A549 (cell line): ENCODE data around the gene NIN. TPM values are rescaled to one million over a fixed set of nuclear protein-coding genes. Genes with fewer than 3 reads are reported as not detected.

Experiments used
- ATAC-seq, 2 experiments: fragments of 200-7000 bp in 1 of 2; fragments of >200 bp in 1 of 2; cut with Nextera tagmentation in 1 of 2; cut with Tn5 transposase in 1 of 2; 3 replicates each; pipeline versions ENCODE4 v1.8.0 to v1.9.1; 2018 to 2020; ENCODE audit warnings: mild to moderate bottlenecking in 1 of 2, moderate library complexity in 1 of 2
- CTCF ChIA-PET: fragments of 300-600 bp; sonication (Branson Sonifier 250); formaldehyde crosslinking; extraction: SDS; loops from one replicate; lab custom pipeline; 2021; ENCODE audit warnings: antibody characterized with exemption, inconsistent platforms; lab: Yijun Ruan, JAX
- POLR2A ChIA-PET: fragments of 350-600 bp; formaldehyde crosslinking; extraction: SDS; loops from one replicate; lab custom pipeline; 2021; ENCODE audit warnings: antibody characterized with exemption, inconsistent platforms; lab: Yijun Ruan, JAX
- DNase-seq, 2 experiments: peaks; one replicate each; pipeline versions ENCODE4 v3.0.0 to v3.0.0-alpha.2; 2011 to 2016; ENCODE audit warnings: low read depth in 1 of 2, low spot score in 1 of 2
- FAIRE-seq: peaks from 2 replicates; lab custom pipeline; 2011; peaks lifted over from hg19 to GRCh38; lab: Jason Lieb, UNC
- H3K27ac ChIP-seq, 2 experiments: fragments of >200 bp; sonication (Bioruptor Twin); formaldehyde crosslinking; 3 replicates each; pipeline ENCODE4 v1.5.1; 2016 to 2017
- H3K4me1 ChIP-seq: fragments of >200 bp; sonication (Bioruptor Twin); formaldehyde crosslinking; 3 replicates; pipeline ENCODE4 v1.6.1; 2016
- H3K4me2 ChIP-seq: fragments of >200 bp; sonication (Bioruptor Twin); formaldehyde crosslinking; 3 replicates; pipeline ENCODE4 v1.6.1; 2016
- H3K4me3 ChIP-seq: fragments of >200 bp; sonication (Bioruptor Twin); formaldehyde crosslinking; 3 replicates; pipeline ENCODE4 v1.5.1; 2016
- H3K9me3 ChIP-seq: fragments of >200 bp; sonication (Bioruptor Twin); formaldehyde crosslinking; 3 replicates; pipeline ENCODE4 v1.6.1; 2016
- BHLHE40 ChIP-seq: IDR thresholded peaks from 2 replicates; pipeline ENCODE4 v1.6.1; 2012; ENCODE audit warnings: low read depth, low read length, inconsistent platforms
- CHD4 ChIP-seq: fragments of 200-600 bp; sonication (generic); IDR thresholded peaks from 2 replicates; pipeline ENCODE4 v1.6.1; 2016; ENCODE audit warnings: antibody characterized with exemption, mild to moderate bottlenecking, borderline replicate concordance
- EP300 ChIP-seq, 2 experiments: fragments of >200 bp; sonication (Bioruptor Twin); formaldehyde crosslinking; IDR thresholded peaks; 2 replicates in 1 of 2; 3 replicates in 1 of 2; pipeline ENCODE4 v1.6.1; 2016 to 2017
- ESRRA ChIP-seq: fragments of 150-350 bp; IDR thresholded peaks from 2 replicates; pipeline ENCODE4 v1.6.1; 2014; ENCODE audit warnings: mild to moderate bottlenecking, low read length, borderline replicate concordance
- HOXA7 ChIP-seq: fragments of 250-450 bp; sonication (Bioruptor Pico); IDR thresholded peaks from 2 replicates; pipeline ENCODE4 v1.5.0; 2020; ENCODE audit warnings: mild to moderate bottlenecking, moderate library complexity
- HOXB13 ChIP-seq: fragments of 250-450 bp; sonication (Bioruptor Pico); IDR thresholded peaks from 2 replicates; pipeline ENCODE4 v1.5.0; 2020; ENCODE audit warnings: low read depth, mild to moderate bottlenecking, moderate library complexity
- JUN ChIP-seq, 2 experiments: fragments of >200 bp; sonication (Bioruptor Twin); formaldehyde crosslinking; IDR thresholded peaks; 2 replicates in 1 of 2; 3 replicates in 1 of 2; pipeline ENCODE4 v1.6.1; 2016 to 2017
- JUNB ChIP-seq: fragments of >200 bp; sonication (Bioruptor Twin); formaldehyde crosslinking; IDR thresholded peaks from 2 replicates; pipeline ENCODE4 v1.6.1; 2016
- MAFK ChIP-seq: fragments of 450-650 bp; IDR thresholded peaks from 2 replicates; pipeline ENCODE4 v1.6.1; 2014; ENCODE audit not compliant: partially characterized antibody
- MYC ChIP-seq: IDR thresholded peaks from 2 replicates; pipeline ENCODE4 v1.6.1; 2012; ENCODE audit warnings: mild to moderate bottlenecking, inconsistent platforms, low read length, improper control_type of control experiment, borderline replicate concordance
- NFE2L2 ChIP-seq: fragments of 150-350 bp; conservative IDR thresholded peaks from 2 replicates; pipeline ENCODE4 v1.6.1; 2014; ENCODE audit warnings: low read length
- NR3C1 ChIP-seq: fragments of >200 bp; sonication (Bioruptor Twin); formaldehyde crosslinking; IDR thresholded peaks from 3 replicates; pipeline ENCODE4 v1.6.1; 2017
- PHF8 ChIP-seq: fragments of 200-600 bp; sonication (generic); IDR thresholded peaks from 2 replicates; pipeline ENCODE4 v1.6.1; 2016; ENCODE audit warnings: low read depth, mild to moderate bottlenecking, antibody characterized with exemption, moderate library complexity, borderline replicate concordance
- POLR2A ChIP-seq: IDR thresholded peaks from 2 replicates; pipeline ENCODE4 v1.6.1; 2012; ENCODE audit warnings: mild to moderate bottlenecking, low read length
- RAD21 ChIP-seq, 2 experiments: fragments of >200 bp in 1 of 2; sonication (Bioruptor Twin) in 1 of 2; formaldehyde crosslinking in 1 of 2; IDR thresholded peaks in 1 of 2; conservative IDR thresholded peaks in 1 of 2; 2 replicates in 1 of 2; 3 replicates in 1 of 2; pipeline ENCODE4 v1.6.1; 2012 to 2018; ENCODE audit warnings: inconsistent platforms in 1 of 2
- RCOR1 ChIP-seq: fragments of 150-350 bp; IDR thresholded peaks from 2 replicates; pipeline ENCODE4 v1.6.1; 2014; ENCODE audit warnings: antibody characterized with exemption, low read length, low read depth
- SMC3 ChIP-seq: fragments of >200 bp; sonication (Bioruptor Twin); formaldehyde crosslinking; IDR thresholded peaks from 3 replicates; pipeline ENCODE4 v1.6.1; 2018; ENCODE audit warnings: inconsistent platforms
- TFCP2L1 ChIP-seq: fragments of 250-450 bp; sonication (Bioruptor Pico); IDR thresholded peaks from 2 replicates; pipeline ENCODE4 v1.5.0; 2021; ENCODE audit warnings: mild to moderate bottlenecking
- ZFP36 ChIP-seq: fragments of 450-650 bp; IDR thresholded peaks from 2 replicates; pipeline ENCODE4 v1.6.1; 2014; ENCODE audit warnings: borderline replicate concordance; ENCODE audit not compliant: partially characterized antibody
- ZNF302 ChIP-seq: fragments of 250-450 bp; sonication (Bioruptor Pico); IDR thresholded peaks from 2 replicates; pipeline ENCODE4 v1.9.0; 2021; ENCODE audit warnings: inconsistent platforms, mild to moderate bottlenecking, moderate library complexity
- WGBS: methylation state at CpG from one replicate; pipeline ENCODE4 v1.1.6; 2017; ENCODE audit errors: missing lambda C conversion rate; 5-methylcytosine and 5-hydroxymethylcytosine counted together
- polyA plus RNA-seq, 4 experiments: library from polyadenylated mRNA; depleted of rRNA in 3 of 4; stranded (reverse); fragments of >200 nt; fragmentation: RNase III in 1 of 4; extraction: RNeasy Plus Mini Kit Qiagen cat#74134 plus additional on column Dnase treatment in 1 of 4; gene quantifications; 2 replicates in 3 of 4; 3 replicates in 1 of 4; pipeline ENCODE4 v1.2.3, GENCODE V29; 2011 to 2017
- TF ChIP-seq, protein P1 (sequence below): IDR thresholded peaks from 2 replicates; pipeline ENCODE4 v1.6.1; 2012
- TF ChIP-seq, protein P2 (sequence below): fragments of 250-450 bp; sonication (Bioruptor Pico); IDR thresholded peaks from 2 replicates; pipeline ENCODE4 v1.5.0; 2021; ENCODE audit warnings: mild to moderate bottlenecking, moderate library complexity, borderline replicate concordance
- TF ChIP-seq, protein P3 (sequence below): fragments of >200 bp; sonication (Bioruptor Twin); formaldehyde crosslinking; IDR thresholded peaks from 2 replicates; pipeline ENCODE4 v1.6.1; 2016
- TF ChIP-seq, protein P4 (sequence below): IDR thresholded peaks from 2 replicates; pipeline ENCODE4 v1.6.1; 2012
- TF ChIP-seq, protein P5 (sequence below): fragments of 250-450 bp; sonication (Bioruptor Pico); IDR thresholded peaks from 2 replicates; pipeline ENCODE4 v1.5.0; 2020; ENCODE audit warnings: low read depth, mild to moderate bottlenecking, moderate library complexity
- TF ChIP-seq, protein P6 (sequence below): fragments of >200 bp; sonication (Bioruptor Twin); formaldehyde crosslinking; IDR thresholded peaks from 3 replicates; pipeline ENCODE4 v1.5.1; 2016

NIN gene
- polyA plus RNA-seq, 2 of the 4 experiments (the other 2 are of a cell fraction) = 12.4 to 19.5 TPM

DNA sequence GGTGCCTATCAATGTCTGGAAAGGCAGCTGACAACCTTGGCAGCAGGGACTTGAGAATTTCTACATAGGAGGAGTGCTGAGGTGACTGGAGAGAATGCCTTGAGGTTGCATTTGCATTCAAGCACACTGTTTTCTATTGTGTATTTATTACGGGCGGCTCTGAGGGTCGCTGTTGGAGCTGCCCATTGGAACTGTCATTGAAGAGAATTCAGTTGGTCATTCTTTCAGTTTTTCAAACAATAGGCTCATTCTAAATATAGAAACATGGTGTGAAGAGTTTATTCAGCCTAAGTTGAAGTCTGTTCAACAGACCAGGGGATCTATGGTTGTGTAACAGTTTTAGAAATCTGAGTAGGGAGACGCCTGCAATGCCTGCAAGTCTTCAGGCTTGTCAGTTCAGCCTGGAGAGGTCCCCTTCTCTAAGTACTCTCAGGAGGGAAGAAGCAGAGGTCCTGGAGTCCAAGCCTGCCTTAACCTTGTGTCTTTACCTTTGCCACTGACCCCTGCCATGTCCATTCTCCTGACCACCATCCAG, 31.1 kb upstream of the NIN start:
- ChIA-PET POLR2A (no interaction called here), CTCF (interaction anchor here (0.6 to 8.4 kb wide), 11 partner anchors 8 to 262 kb away, joined by 3 to 57 read pairs (median 4); partner anchors contain the start of genes ABHD12B and NIN)
- no peak for DNase-seq
- Histone ChIP-seq H3K4me3 (no peak overlapping the region), H3K4me2 (no peak overlapping the region), H3K4me1 (0 out of 3 replicates have a peak, but pooled peaks cover 3% of the 10 kb centered on the region), H3K27ac (no peak overlapping the region), H3K9me3 (no peaks in the 10 kb centered on the region)
- no peak for TF ChIP-seq NFE2L2
- TF ChIP-seq TFCP2L1 = no peak
- no peak for TF ChIP-seq JUN (IDR thresholded peaks at IDR 0.05)
- TF ChIP-seq RCOR1 = no peak
- TF ChIP-seq ESRRA = no peak
- TF ChIP-seq NR3C1 = no peak
- TF ChIP-seq, protein P1, sequence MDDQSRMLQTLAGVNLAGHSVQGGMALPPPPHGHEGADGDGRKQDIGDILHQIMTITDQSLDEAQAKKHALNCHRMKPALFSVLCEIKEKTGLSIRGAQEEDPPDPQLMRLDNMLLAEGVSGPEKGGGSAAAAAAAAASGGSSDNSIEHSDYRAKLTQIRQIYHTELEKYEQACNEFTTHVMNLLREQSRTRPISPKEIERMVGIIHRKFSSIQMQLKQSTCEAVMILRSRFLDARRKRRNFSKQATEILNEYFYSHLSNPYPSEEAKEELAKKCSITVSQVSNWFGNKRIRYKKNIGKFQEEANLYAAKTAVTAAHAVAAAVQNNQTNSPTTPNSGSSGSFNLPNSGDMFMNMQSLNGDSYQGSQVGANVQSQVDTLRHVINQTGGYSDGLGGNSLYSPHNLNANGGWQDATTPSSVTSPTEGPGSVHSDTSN = no peak
- no peak for TF ChIP-seq MAFK
- no peak for TF ChIP-seq ZNF302 (CRISPR knock-in tag)
- TF ChIP-seq PHF8 = no peak
- no peak for TF ChIP-seq BHLHE40
- TF ChIP-seq, protein P2, sequence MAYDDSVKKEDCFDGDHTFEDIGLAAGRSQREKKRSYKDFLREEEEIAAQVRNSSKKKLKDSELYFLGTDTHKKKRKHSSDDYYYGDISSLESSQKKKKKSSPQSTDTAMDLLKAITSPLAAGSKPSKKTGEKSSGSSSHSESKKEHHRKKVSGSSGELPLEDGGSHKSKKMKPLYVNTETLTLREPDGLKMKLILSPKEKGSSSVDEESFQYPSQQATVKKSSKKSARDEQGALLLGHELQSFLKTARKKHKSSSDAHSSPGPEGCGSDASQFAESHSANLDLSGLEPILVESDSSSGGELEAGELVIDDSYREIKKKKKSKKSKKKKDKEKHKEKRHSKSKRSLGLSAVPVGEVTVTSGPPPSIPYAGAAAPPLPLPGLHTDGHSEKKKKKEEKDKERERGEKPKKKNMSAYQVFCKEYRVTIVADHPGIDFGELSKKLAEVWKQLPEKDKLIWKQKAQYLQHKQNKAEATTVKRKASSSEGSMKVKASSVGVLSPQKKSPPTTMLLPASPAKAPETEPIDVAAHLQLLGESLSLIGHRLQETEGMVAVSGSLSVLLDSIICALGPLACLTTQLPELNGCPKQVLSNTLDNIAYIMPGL (CRISPR knock-in tag) = no peak
- TF ChIP-seq HOXA7 (CRISPR knock-in tag) = no peak
- TF ChIP-seq JUNB = no peak
- TF ChIP-seq SMC3 = no peak
- TF ChIP-seq ZFP36 = no peak
- no peak for ATAC-seq
- 62% methylated on average over 4 of the region's 4 CpGs for WGBS
- no peak for FAIRE-seq

DNA sequence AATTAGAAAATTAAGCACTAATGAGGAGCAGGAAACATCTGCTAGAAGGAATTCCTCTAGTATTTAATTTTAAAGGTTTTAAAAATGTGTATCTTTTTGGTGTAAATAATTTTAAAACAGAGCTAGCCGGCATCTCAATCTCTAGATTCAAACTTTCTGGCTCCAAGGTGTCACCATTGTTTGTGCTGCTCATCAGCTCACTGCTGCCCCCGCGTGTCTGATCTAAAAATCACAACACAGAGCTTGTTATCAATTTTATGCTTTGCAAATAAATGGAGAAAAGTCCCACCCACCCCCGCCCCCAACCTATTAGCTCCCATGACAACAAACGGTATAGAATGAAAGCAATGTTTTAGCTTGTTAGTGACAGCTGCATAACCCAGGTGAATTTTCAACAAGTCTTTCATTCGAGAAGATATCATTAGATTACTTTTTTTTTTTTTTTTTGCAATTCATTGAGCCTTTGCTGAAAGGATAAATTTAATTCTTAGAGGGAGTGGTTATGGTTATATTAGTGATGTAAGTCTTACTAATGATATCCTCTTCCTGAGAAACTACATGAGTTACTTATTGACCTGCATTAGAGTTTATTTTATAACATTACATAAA, 29.6 kb upstream of the NIN start:
- Histone ChIP-seq H3K4me3 (peak overlapping the region; percentile 47), H3K4me1 (0 out of 3 replicates have a peak, but pooled peaks cover 3% of the 10 kb centered on the region), H3K9me3 (no peaks in the 10 kb centered on the region), H3K27ac (peak overlapping the region; percentile 60 to 76), H3K4me2 (peak overlapping the region; percentile 95)
- ChIA-PET POLR2A (interaction anchor here (1.0 to 2.4 kb wide), 5 partner anchors 13 to 192 kb away, joined by 4 to 11 read pairs (median 5); partner anchors contain the start of genes NIN and SAV1), CTCF (interaction anchor here (0.6 to 8.4 kb wide), 39 partner anchors 8 to 540 kb away, joined by 3 to 60 read pairs (median 4); partner anchors contain the start of genes ABHD12B and NIN)
- WGBS = 4% methylated on average over 6 of the region's 6 CpGs
- peak; percentile 65 to 80; a peak in 5 of 6 replicates for ATAC-seq
- no peak for FAIRE-seq
- DNase-seq = peak; percentile 78 to 87
- TF ChIP-seq ZNF302 (CRISPR knock-in tag) (no peak), SMC3 (peak; percentile 74), EP300 (IDR thresholded peaks at IDR 0.05) (no peak), ZFP36 (no peak), CHD4 (no peak), POLR2A (no peak), BHLHE40 (no peak), RAD21 (conservative IDR thresholded peaks at IDR 0.05 in 1 of 2, IDR thresholded peaks at IDR 0.05 in 1 of 2) (peak; percentile 74 to 76), JUN (IDR thresholded peaks at IDR 0.05) (no peak), MYC (no peak), HOXB13 (CRISPR knock-in tag) (no peak)
- TF ChIP-seq, protein P2 (CRISPR knock-in tag) = no peak
- TF ChIP-seq, protein P3, sequence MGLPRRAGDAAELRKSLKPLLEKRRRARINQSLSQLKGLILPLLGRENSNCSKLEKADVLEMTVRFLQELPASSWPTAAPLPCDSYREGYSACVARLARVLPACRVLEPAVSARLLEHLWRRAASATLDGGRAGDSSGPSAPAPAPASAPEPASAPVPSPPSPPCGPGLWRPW = no peak
- TF ChIP-seq, protein P4, sequence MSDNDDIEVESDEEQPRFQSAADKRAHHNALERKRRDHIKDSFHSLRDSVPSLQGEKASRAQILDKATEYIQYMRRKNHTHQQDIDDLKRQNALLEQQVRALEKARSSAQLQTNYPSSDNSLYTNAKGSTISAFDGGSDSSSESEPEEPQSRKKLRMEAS = no peak
- TF ChIP-seq, protein P5, sequence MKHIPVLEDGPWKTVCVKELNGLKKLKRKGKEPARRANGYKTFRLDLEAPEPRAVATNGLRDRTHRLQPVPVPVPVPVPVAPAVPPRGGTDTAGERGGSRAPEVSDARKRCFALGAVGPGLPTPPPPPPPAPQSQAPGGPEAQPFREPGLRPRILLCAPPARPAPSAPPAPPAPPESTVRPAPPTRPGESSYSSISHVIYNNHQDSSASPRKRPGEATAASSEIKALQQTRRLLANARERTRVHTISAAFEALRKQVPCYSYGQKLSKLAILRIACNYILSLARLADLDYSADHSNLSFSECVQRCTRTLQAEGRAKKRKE (CRISPR knock-in tag) = no peak
- TF ChIP-seq, protein P1 = no peak
- TF ChIP-seq, protein P6, sequence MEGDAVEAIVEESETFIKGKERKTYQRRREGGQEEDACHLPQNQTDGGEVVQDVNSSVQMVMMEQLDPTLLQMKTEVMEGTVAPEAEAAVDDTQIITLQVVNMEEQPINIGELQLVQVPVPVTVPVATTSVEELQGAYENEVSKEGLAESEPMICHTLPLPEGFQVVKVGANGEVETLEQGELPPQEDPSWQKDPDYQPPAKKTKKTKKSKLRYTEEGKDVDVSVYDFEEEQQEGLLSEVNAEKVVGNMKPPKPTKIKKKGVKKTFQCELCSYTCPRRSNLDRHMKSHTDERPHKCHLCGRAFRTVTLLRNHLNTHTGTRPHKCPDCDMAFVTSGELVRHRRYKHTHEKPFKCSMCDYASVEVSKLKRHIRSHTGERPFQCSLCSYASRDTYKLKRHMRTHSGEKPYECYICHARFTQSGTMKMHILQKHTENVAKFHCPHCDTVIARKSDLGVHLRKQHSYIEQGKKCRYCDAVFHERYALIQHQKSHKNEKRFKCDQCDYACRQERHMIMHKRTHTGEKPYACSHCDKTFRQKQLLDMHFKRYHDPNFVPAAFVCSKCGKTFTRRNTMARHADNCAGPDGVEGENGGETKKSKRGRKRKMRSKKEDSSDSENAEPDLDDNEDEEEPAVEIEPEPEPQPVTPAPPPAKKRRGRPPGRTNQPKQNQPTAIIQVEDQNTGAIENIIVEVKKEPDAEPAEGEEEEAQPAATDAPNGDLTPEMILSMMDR = peak; percentile 75
